Kidney capillary endothelial cell (primary cell): ENCODE measurements around the gene PKD2L2.
A peak's percentile ranks its signal among the peaks of the same experiment; 100 is the strongest.
"Not testable (repeated sequence)": the region's sequence is repeated elsewhere in the genome, so short reads cannot be mapped to it uniquely, and the experiment has no call there.

Source experiments
- DNase-seq: peaks from one replicate; pipeline ENCODE4 v3.0.0-alpha.2; 2018; ENCODE audit warnings: low spot score

The PKD2L2 gene

DNA sequence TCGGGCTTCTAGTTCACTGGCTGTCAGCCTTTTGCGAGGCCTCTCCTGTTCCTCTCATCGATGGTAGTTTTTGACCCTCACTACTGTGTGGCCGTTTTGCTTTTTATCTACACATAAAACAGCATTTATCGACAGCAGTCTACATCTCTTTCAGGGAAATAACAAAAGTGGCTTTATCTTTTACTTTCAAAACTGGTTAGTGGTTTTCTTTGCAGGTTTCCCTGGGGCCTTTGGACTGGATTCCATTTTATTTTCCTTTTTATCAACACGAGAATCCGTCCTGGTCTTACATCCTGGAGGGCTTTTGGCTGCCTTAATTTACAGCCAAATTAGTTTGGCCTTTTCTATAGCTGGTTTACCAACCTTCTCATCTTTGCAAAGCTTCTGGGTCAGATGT lies 793 bp upstream of the PKD2L2 start:
- no peak for DNase-seq

DNA sequence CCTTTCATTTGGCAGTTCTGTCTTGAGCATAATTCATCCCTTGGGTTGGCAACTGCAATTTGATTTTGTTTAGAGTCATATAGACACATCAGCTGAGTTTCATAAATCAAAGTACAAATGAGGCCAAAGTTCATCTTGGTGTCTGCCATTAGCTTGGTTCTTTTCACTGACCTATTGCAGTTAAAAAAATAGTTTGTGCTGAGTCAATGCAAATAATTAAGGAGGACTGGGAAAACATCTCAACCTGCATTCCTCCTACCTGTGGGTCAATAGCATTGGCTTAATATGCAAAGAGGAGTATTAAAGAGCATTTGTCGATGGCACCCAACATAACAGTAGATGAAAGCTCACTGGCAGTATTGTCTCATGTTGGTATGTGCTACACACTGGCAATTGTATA lies 1.6 kb downstream of the PKD2L2 start:
- no peak for DNase-seq

DNA sequence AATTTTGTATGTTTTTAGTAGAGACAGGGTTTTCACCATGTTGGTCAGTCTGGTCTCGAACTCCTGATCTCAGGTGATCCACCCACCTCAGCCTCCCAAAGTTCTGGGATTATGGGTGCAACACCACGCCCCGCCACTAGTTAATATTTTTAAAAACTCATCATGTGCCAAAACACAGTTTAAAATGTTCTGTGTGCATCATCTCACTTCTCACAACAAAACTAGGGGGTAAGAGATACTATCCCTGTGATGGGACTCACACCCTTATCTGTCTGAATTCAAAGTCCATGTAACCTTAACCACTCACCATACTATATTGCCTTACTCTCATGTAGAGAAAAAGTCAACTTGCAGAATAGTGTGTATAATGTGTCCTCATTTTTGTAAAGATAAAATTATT lies 2.6 kb downstream of the PKD2L2 start:
- DNase-seq: no peak

DNA sequence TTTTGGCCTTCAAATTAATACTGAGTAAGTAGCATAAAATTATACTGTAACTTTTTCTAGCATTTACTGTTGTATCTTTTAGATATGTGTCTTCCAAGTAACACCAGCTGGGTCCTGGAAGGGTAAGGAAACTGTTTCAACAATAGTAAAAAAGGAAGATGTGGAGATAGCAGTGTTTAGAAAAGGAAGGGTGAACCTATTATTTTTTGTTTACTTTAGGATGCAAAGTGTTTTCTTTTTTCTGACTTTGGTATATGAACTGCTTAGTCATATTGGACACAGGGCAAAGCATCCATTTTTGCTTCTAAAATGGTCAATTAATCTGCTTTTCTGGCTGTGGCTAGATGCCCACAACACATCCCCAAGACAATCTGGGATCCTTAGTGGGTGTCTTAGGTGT lies 5.3 kb downstream of the PKD2L2 start:
- no peak for DNase-seq

DNA sequence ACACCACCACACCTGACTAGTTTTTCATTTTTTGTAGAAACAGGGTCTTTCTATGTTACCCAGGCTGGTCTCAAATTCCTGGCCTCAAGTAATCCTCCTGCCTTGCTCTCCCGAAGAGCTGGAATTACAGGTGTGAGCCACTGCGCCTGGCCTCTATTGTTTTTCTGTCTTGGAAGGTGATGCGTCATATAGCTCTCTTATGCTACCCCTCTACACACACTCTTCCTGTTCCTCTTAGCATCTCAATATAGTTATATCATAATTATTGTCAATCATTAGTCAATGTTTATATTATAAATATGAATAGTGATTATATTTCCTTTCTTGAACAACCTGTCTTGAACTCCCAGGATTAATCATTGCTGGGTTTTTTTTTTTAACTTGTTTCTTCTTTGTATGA lies 7.3 kb downstream of the PKD2L2 start:
- no peak for DNase-seq

DNA sequence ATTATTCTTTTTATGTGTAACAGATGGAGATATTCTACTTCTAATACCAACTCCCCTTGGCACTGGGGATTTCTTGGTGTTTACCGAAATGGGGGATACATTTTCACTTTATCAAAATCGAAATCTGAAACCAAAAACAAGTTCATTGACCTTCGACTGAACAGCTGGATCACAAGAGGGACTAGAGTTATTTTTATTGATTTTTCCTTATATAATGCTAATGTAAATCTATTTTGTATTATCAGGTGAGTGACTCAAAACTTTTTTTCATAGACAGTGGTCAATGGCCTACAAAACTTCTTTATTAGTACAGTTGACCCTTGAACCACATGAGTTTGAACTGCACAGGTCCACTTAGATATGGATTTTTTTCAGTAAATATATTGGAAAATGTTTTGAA lies 10.2 kb downstream of the PKD2L2 start:
- no peak for DNase-seq

DNA sequence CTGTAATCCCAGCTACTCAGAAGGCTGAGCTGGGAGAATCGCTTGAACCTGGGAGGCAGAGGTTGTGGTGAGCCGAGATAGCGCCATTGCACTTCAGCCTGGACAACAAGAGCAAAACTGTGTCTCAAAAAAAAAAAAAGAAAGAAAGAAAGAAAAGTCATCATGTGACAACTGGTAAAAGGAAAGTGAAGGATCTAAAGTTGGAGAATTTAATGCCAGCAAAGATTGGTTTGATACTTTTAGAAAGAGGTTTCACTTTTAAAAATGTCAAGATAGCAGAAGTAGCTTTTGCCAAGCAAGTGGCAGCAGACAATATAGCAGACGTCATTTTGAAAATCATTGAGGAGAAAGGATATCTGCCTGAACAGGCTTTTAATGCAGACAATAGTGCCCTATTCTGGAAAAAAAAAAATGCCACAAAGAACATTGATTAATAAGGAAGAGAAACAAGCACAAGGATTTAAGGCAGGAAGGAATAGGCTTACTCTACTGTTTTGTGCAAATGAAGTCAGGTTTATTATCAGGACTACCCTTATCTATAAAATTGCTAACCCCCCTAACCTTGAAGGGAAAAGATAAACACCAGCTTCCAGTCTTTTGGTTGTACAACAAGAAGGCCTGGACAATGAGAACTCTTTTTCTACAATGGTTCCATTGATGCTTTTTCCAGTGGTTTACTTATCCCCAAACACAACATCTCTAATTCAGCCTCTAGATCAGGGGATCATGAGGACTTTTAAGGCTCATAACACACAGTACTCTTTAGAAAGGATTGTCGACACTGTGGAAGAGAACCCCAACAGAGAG lies 12.0 kb downstream of the PKD2L2 start:
- no peak for DNase-seq

DNA sequence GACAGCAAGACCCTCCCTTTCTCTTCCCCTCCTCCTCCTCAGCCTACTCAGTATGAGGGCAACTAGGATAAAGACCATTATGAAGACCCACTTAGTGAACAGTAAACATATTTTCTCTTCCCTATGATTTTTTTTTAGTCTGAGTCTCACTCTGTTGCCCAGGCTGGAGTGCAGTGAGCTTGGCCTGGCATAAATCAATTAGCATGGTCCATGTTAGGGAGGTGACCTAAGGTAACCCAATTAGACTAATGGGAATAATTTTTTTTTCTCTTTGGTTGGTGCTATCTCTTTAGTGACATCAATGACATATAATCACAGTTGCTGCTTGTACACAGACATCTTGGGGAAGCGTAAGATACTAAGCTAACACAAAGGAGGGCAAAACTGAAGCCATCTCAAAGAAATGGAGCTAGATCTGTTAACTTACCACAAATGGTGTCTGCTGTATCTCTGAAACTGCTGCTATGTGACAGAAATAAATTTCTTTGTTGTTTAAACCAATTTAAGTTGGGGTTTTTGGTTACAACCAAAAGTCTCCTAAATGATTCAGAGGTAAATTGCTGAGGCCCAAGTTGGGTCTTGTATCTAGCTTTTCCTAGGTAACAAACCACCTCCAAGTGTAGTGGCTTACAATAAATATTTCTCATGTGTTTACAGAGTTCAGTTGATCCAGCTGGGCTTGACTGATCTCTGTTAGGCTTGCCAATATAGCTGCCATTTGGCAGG lies 13.3 kb downstream of the PKD2L2 start:
- DNase-seq: no peak

DNA sequence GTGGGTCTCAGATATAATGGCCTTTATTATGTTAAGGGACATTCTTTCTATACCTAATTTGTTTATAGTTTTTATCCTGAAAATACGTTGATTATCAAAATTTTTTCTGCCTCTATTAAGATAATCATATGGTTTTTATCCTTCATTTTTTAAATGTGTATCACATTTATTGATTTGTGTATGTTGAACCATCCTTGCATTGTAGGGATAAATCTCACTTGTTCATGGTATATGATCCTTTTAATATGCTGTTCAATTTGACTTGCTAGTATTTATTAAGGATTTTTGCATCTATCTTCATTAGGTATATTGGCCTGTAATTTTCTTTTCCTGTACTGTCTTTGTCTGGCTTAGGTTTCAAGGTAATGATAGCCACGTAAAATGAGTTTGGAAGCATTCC lies 25.5 kb downstream of the PKD2L2 start:
- DNase-seq: no peak

DNA sequence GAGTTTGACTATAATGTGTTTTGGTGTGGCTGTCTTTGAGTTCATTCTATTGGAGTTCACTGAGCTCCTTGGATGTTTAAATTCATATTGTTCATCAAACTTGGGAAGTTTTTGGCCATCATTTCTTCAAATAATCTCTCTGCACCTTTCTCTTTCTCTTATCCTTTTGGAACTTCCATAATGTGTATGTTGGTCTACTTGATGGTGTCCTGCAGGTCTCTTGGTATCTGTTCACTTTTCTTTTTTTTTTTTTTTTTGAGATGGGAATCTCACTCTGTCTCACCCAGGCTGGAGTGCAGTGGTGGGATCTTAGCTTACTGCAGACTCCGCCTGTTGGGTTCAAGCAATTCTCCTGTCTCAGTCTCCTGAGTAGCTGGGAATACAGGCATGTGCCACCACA lies 27.7 kb downstream of the PKD2L2 start:
- no peak for DNase-seq

DNA sequence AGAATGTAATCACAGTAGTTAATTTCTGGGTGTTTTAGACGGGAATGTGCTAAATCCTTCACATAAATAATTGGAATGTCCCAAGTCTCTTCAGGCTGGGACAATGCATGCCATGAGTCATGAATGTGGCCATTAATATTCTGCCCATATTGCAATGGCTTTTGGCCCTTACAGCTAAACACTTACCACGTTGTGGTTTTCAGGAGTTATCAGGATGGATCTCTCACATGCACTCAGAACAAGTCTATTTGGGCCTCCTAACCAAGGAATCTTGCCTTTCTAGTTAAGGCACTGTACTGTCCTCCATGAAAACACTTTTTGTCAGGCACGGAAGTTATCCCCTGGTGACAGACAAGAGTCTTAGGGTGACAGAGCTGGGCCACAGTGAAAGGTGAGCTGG lies 32.7 kb downstream of the PKD2L2 start:
- no peak for DNase-seq

DNA sequence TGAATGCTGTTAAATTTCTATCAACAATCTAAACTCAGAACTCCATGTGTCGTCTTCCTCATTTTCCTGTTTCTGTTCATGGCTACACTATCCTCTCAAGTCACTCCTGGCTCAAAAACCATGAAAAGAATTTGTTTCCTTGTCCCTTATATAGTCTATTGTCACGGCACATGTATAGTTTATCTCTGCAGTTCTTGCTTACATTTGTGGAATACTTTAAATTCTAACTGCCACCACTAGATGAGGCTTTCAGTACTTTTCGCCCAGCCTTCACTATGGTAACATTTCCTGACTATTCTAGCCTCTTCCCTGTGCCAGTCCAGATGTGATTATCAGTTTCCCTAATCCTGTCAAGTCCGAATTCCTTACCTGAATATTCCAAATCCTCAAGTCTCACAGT lies 34.6 kb downstream of the PKD2L2 start:
- no peak for DNase-seq

DNA sequence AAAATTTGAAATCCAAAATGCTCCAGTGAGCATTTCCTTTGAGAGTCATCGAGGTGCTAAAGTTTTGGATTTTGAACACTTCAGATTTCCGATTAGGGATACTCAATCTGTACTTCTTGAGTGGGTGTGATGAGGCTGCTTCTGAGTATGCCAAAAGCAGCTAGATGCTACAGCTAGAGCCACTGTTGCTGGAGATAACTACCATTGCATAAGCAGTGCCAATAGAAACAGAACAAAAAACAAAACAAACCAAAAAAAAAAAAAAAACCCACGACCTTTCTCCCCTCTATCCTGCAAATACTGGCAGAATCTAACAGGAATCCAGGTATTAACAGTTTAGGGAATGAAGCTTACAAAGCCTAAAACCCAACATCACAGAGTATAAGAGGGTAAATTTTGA lies 43.5 kb downstream of the PKD2L2 start:
- no peak for DNase-seq

DNA sequence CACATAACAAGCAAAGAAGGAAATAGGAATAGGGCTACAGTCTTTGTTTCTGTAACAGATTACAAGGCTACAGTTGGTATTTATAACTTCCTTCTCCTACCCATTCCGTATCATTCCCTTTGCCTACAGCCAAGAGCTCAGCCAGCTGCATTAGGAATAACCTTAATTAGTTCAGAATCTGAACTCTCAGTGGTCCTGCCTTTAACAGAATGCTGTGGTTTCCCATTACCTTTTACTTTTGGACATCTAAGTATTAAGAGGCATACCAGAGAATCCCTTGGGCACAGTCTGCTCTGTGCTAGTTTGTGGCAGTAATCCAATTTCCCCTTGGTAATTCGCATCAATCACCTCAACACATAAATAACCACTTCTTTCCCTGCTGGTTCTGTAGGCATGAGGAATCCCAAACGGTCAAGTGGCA lies 44.2 kb downstream of the PKD2L2 start:
- DNase-seq: no peak

DNA sequence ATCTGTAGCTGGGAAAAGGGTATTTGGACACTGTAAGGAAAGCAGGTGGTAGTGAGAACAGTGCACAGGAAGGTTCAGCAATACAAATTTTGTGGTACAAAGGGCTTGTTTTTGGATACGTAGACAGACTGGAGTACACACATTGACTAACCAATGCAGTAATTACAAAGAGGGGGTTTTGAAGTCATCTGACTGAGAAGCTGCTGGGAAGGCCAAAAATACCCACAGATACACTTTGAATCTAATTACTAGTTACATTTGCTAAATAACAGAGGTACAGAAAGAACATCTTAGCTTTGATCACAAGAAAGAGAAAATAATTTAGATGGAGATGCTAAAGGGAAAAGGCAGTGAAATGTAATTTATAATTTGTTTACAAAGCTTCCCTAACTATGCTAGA lies 45.9 kb downstream of the PKD2L2 start:
- DNase-seq: no peak

DNA sequence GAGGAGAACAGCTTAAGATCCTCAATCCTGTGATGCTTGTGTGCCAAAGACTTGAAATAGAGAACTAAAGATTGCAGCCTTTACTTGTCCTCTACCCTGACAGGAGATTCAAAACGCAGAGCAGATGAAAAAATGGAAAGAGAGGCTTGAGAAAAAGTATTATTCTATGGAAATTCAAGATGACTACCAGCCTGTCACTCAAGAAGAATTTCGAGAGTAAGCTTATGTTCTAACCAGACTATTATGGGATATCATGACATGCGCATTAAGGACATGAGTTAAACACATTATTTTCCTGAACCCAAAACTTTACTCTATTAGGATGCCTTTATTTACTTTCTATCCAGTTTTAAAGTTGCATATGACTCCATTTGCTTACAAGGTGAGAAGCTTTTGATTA lies 46.4 kb downstream of the PKD2L2 start:
- no peak for DNase-seq

DNA sequence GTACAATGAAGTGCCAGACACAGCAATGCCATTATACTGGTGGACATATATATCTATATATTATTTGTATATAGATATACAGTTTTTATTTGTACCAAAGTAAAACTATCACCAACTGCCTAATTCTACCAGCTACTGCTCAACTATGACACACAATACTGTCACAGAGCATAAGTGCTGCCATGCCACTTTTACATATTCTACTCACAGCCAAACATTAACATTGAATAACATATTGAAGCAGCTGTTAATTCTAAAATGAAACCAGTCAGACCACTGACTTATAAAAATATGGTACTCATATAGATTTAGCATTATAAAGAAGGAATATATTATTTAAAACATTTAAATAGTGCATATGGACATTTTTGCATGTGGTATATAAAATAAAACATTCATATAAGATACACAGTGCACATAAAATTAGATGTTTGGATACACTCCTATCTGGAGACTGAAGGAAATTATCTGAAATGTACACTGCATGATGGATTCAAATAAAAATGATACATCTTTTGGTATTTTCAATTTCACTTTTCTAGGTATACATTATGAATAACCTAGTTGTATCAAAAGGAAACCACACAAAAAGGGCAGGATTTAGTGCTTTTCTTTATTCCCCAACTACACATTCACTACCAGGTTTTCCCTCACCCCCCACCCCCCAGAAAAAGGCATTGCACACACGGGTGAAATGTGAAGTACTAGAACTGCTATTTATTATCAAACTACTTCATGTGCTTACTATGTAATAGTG lies 48.9 kb downstream of the PKD2L2 start:
- no peak for DNase-seq

DNA sequence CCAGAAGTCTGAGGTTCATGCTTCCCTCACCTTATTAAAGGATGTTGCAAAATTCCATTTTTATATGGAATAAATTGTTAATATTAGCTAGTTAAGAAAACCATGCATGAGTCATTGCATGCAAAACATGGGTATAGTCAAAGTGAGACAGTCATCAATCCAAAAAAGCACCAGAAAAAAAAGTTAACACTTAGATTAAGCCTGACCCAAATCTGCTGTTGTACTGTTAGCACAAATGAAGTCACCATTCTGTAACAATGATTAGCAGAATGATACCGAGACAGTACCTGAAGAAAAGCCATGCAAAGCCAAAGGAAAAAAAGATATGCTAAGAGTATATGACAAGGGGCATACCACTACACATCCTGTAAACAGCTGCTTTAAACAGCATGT lies 49.5 kb downstream of the PKD2L2 start:
- no peak for DNase-seq

DNA sequence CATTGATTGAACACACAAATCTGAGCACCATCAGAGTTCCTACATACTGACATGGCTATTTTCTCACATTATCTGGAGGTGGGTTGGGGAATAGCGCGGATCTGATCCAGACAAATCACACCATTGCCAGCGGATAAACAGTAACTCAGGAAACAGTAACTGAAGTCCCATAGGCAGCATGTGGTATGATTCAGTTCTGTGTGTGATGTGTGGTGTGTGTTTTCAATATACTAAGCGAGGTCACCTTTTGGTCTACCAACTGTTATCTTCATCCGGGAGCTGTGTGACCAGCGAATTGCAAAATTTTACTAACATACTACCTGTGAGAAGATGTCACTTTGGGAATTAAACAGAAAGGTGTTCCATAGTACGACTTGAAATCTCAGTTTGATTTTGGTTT lies 50.1 kb downstream of the PKD2L2 start:
- DNase-seq: no peak

DNA sequence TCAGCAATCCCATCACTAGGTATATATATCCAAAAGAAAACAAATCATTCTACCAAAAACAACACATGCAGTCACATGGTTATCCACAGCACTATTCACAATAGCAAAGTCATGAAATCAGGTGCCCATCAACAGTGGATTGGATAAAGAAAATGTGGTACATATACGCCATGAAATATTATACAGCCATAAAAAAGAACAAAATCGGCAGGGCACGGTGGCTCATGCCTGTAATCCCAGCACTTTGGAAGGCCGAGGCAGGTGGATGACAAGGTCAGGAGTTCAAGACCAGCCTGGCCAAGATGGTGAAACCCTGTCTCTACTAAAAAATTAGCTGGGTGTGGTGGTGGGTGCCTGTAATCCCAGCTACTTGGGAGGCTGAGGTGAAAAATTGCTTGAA lies 55.0 kb downstream of the PKD2L2 start:
- not testable (repeated sequence) for DNase-seq

DNA sequence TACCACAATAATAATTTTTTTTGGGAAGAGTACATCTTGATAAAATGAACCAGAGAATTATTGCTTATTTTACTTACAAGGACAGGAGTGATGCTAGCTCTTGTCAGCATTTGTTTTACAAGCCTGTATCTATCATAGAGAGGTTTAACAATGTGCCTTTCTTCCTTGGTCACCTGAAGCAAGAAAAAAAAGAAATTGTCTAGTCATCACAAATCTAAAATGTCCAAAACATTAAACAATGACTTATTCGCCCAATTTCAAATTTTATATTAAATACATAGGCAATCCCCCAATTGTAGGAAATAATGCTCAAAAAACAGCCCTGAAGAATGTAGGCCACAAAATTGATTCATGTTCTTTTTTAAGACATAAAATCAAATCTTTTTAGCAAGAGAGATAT lies 56.6 kb downstream of the PKD2L2 start:
- no peak for DNase-seq

DNA sequence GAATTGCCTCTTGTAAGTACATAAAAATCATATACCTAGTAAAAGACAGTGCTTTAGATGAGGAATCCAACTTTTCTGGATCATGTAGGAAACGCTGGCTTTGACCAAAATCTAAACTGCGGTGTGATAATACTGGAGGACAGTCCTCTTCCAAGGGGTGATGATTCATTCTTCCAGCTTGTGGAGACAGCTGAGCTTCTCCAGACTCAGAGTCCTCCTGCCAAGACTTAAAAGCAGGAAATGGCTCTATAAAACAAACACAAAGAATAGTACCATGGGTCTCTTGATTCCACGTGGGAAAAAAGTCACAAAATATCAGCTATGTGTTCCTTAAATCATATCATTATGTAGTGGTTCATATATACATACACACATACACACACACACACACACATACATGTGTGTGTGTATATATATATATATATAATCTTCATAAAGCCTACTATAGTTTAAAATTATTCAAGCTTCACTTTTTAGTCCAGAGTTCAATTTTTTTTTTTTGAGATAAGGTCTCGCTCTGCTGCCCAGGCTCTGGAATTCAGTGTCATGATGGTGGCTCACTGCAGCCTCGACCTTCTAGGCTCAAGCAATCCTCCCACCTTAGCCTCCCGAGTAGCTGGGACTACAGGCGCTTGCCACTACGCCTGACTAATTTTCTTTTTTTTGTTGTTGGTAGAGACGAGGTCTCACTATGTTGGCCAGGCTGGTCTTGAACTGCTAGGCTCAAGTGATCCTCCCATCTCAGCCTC lies 65.0 kb downstream of the PKD2L2 start:
- DNase-seq: peak; percentile 77
